ENCODE measurements around the gene ZNF521.

The ZNF521 gene

DNA sequence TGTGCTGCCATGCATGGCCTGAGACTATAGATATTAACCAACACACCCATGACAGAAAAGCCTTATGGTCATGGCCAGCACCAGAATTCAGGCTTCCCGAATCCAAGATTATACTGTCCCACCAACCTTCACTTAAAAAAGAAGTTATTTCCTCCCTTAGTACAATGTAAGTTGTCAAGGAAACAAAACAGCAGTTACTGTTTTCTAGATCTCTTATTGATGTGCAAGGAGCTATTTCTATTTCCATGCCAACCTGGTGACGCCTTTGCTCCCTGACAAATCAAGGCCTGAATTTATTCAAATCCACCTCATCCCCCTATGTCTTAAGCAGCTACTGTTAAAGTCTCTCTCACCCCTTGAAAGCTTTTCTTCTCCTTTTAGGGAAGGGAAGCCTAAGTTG lies 249.3 kb downstream of the ZNF521 start:
- TF ChIP-seq, protein P1, sequence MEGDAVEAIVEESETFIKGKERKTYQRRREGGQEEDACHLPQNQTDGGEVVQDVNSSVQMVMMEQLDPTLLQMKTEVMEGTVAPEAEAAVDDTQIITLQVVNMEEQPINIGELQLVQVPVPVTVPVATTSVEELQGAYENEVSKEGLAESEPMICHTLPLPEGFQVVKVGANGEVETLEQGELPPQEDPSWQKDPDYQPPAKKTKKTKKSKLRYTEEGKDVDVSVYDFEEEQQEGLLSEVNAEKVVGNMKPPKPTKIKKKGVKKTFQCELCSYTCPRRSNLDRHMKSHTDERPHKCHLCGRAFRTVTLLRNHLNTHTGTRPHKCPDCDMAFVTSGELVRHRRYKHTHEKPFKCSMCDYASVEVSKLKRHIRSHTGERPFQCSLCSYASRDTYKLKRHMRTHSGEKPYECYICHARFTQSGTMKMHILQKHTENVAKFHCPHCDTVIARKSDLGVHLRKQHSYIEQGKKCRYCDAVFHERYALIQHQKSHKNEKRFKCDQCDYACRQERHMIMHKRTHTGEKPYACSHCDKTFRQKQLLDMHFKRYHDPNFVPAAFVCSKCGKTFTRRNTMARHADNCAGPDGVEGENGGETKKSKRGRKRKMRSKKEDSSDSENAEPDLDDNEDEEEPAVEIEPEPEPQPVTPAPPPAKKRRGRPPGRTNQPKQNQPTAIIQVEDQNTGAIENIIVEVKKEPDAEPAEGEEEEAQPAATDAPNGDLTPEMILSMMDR (IDR thresholded peaks at IDR 0.05), result no peak

DNA sequence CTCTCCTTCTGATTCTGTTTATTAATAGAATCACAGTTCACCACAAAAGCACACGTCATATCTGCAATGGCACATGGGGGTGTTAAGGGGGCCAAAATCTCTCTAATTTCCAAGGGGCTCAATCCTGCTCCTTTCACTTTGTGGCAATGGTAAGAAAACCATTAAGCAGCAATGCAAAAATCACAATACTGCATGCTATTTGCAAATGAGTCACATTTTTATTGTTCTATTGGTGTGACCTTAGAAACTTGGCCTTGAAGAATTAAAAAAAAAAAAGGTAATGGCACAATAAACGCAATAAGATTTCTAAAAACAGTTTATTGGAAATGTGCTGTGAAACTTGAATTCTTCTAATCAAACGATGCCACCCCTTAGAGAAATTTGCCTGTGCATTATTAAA lies 251.5 kb downstream of the ZNF521 start:
- TF ChIP-seq, protein P1 (IDR thresholded peaks at IDR 0.05), result no peak

DNA sequence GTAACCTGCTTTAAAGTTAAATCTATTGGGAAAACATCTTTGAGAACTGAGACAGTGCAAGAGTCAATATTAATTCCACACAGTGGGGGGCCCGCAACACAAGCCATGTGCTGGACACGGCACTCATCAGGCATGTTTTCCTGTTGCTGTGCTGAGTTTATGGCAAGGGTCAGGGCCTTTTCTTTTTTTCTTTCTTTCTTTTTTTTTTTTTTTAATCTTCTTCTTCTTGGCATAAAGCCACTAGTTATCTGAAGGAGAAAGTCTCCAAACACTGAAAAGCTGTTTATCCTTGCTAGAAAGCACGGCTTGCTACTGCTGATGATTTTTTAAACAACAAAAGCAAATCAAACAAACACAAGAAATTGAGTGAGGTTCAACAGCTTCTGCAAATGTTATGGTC lies 252.1 kb downstream of the ZNF521 start:
- TF ChIP-seq, protein P1 (IDR thresholded peaks at IDR 0.05), result no peak

DNA sequence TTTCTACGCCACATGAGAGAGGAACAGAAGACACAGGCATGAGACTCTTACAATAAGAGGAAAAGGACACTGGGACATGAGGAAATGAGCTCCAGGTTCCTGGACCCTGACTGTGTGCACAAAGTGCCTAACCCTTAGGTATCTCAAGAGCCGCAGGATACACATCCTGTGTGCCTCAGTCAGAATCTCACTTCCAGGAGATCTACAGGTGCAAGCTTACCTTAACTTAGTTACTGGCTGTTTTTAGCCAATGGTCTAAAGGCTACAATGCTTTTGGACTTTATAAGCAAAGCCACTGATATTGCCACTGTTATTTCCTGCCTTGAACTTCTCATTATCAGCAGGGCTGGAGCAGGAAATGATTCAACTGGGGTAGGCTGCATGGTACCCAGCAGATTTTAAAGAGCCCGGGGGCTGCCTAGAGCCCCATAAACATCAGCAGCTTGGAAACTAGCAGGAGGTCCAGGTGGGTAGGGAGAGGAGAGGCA lies 254.4 kb downstream of the ZNF521 start:
- TF ChIP-seq, protein P1 (IDR thresholded peaks at IDR 0.05), result no peak

DNA sequence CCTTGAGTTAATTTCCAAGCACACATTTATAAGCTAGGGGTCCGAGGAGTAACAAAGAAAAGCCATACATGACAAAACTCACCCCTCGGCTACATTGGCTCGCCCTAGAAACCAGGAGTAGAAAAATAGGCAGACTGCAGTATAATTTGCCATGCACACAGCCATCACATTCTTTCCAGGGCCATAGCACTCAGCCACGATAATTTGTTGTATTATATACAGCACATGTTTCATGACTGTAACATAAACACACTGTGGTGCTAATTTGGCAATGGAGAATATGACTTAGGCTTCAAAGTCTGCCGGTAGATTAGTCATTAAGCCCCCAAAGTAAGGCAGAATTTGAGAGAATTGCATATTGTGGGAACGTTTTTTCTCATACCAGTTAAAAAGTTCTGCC lies 254.9 kb downstream of the ZNF521 start:
- TF ChIP-seq, protein P1 (IDR thresholded peaks at IDR 0.05), result no peak

DNA sequence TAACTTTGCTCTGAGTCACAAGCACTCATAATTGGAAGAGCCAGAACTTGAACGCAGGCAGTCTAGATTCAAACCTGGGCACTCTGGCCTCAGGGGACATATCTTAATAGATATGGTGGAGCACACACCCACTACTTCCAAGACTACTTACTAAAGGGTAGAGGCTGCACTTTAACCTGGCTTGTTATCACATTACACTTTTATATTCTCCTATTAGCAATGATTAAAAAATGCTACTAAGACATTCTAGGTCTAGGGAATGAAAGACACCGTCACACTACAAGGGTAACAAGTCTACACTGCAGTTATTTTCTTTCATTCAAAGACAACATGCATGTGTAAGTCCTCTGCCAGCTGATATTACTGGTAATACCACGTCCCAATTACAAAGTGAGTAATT lies 258.8 kb downstream of the ZNF521 start:
- TF ChIP-seq, protein P1 (IDR thresholded peaks at IDR 0.05), result no peak

DNA sequence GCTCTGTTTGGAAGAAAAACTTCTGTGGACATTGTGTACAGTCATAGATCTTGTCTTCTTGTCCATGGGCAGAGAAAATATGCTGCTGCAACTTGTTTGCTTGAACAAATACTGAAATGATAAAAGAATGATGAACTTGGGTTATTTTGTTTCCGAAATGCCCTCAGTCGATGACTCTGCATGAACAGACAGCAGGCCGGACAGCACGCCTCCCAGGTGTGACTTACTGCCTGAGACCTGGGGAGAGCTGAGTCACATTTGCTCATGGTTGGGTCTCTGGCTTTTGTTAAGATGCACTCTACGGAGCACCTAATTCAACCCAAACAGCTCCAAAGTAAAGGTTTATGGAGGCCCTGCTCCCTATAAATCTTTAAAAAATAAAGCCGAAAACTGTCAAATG lies 262.5 kb downstream of the ZNF521 start:
- TF ChIP-seq, protein P1 (IDR thresholded peaks at IDR 0.05), result no peak

DNA sequence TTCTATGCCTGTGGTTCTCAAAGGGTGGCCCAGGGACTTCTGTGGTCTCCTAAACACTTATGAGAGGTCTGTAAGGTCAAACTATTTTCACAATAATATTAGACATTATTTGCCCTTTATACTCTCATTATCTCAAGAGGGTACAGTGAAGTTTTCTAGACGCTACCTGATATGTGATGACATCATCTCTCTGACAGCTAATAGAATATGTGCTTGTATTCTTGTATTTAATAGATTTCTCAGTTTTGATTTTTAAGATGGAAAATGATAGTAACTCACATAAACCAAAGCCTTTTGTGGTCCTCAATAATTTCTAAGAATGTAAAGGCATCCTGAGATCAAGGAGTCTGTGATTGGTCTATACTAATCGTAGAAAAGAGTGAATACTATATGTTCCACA lies 265.1 kb downstream of the ZNF521 start:
- TF ChIP-seq, protein P1 (IDR thresholded peaks at IDR 0.05), result no peak
